ENCODE measurements around the gene PRM1.

- TF ChIP-seq CTCF (IDR thresholded peaks at IDR 0.05; ENCODE audit: poor library complexity) (no peak), EZH2phosphoT487 (IDR thresholded peaks at IDR 0.05; ENCODE audit: low read depth, severe bottlenecking, unreplicated experiment) (no peak)
Measured at GRCh38 chr16:11320170-11320569, 39.0 kb upstream of the PRM1 start.

Measured in hepatocyte (in vitro differentiated cells).